NCI-H2227 (cell line): ENCODE measurements around the gene GRHL1.

ENCODE experiments used
- DNase-seq: peaks from one replicate; lab custom pipeline; 2025; ENCODE audit not compliant: unreplicated experiment; lab: John Stamatoyannopoulos, UW

GRHL1 gene

DNA sequence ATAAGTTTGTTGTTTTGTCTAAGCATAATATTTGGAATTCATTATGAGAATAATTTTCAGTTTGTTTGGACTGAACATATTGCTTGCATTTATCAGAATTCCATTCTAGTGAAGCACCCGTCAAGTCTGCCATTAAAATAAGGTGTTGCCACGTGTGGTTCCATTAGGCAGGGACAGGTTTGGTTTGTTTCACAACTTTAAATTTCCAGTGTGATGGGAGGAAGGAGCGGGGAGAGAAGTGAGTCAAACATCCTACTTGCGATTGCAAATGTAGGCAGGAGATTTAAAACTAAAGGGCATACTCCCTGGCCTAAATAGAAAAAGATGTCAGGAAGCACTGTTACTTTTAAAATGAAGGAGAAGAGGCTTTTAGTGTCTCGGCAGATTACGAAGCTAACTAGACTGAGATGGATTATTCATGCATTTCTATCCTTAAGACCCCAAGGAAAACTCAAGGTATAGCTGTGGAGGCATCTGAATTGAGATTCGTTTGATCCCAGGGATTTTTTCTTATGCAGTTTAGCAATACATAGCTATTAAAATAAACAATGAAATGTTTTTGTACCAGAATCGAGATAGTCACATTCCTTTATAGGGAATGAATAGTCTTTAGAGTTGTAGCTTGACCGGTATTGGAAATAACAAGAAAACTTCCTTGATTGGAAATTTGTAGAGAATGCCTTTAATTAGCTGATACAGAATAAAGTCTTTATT, 19.8 kb downstream of the GRHL1 start:
- no peak for DNase-seq

DNA sequence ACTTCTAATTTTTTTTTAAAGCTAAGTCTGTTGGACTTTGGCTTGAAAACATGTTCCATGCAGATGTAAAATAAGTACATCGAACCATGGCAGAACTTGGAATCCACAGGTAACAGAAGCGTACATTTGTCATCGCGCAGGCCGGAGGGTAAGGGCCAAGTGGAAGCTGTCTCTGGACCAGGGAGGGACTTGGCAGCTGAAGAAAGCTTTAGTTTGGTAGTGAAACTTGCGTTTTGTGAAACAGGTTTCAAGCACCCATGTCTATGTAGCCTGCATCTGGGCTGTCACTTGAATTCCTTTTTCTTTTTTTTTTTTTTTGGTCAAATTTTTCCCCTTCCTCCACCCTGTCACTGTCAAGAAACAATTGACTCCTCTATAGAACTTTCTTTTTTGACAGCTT, 20.4 kb downstream of the GRHL1 start:
- DNase-seq, result no peak

DNA sequence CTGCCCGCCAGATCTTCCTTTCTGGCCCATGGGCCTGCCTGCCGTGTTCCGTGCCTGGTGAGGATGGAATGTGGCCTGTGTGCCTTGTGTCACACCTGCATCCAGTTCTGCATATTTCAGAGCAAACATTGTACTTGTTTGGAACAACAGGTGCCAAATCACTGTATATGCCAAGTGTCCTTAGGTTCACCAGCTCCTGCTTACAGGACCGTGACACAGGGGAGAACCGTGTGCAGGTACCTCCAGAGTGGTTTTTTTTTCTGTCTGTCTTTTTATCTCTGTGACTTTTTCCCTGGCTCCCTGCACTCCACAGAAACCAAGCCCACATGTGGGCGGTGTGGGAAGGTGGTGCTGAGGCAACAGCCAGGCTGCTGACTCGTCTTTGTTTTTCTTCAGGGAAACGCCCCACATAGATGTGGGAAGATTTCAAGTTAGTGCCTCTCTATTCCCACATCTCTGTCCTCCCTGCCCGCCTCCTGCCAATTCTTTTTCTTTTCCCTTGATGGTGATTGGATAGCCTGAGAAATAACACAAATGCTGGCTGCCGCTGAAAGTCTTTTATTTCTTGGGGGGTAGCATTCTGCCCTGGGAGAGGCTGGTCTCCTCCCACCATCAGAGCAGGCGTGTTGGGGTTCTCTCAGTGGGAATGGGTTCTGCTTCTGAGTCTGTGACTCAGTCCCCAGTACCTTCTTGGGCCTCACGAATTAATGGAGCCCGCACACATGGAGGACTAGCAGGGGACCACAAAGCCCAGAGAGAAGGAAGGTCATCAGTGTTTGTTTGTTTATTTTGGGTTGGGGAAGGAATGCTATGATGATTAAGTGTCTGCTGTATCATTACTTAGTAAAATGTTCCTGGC, 21.4 kb downstream of the GRHL1 start:
- no peak for DNase-seq

DNA sequence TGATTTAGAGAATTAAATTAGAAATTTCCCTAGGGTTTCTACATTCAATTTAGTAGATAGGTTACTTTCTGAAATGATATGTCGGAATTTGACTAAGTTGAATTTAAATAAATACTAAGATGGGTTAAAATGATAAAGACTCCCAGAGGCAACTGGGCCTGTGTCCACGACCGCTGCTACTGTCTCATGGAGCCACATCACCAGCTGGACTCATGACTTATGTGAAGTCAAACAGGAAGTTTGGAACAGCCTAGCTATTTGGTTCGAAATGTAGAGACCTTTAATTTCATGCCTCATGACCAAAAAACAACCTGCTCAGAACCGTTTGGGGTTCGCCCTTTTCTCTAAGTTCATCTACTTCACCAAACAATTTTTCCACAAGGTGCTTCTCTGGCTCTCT, 22.2 kb downstream of the GRHL1 start:
- DNase-seq, result no peak

DNA sequence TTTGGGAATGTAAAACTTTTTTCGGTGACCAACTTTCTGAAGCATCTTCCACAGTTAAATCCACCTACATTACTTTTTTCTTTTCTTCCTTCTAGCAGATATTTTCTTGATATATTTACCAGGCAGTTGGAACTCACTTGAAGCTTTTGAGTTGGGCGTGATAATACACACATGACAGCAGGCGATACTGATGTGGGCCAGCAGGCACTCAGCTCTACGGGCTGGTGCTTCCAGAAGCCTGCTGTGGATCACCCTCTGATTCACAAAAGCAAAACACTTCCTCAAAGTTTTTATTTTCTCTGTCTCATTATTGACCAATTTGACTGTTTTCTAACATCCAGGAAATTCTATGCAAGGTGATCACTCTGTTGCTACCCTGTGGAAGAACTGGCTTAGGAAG, 22.9 kb downstream of the GRHL1 start:
- DNase-seq, result no peak

DNA sequence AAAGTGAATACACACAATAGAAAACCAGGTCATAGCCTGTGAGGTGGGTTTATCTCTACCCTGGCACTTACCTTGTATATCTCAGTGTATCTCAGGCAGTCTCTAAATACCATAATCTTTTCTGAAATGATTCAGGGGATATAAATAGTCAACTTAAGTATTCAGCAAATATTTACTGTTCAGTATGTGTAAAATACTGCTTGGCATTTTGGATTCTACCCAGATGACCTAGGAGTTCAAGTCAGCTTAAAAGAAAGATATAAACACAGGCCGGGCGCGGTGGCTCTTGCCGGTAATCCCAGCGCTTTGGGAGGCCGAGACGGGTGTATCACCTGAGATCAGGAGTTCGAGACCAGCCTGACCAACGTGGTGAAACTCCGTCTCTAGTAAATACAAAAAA, 23.8 kb downstream of the GRHL1 start:
- DNase-seq, result no peak

DNA sequence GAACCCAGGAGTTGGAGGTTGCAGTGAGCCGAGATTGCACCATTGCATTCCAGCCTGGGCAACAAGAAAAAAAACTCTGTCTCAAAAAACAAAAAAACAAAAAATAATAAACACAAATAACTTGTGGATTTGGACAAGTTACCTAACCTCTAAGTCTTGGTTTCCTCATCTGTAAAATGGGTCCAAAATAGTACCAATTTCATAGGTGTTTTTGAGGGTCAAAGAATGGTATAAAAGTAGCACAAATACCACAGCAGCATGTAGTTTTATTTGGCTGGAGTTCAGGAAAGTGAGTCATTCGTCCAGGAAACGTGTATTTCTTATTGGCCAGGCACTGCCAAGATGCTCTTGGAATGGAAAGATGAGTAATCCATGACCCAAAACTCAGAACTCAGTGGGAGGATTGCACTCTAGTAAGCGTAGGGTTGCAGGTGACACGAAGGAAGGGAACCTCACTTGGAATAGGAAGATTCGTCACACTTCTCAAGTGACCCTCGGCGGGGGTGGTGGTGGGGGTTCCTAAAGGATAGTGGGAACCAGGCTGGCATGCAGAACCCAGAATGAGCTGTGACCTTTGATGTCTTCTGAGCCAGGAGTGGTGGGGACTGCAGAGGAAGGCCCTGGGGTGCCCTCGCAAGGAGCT, 24.4 kb downstream of the GRHL1 start:
- DNase-seq, result no peak

DNA sequence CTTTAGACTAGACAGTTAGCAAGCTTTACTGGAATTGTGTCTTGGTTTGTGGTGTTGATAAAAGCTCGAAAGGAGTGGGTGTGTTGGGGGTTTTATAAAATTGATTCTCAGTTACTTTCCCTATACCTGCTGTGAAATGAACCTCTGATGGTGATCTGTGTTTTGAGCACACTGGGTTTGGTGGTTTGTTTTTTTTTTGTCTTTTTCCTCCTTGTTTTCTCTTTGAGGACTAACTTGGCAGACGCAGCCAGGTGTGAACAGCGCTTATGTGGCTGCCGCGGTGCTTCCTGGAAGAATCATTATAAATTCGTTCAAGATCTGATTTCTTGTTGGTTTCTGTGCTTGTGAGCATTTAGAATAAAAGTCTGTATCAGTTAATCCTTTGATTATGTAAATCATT, 28.5 kb downstream of the GRHL1 start:
- DNase-seq, result no peak

DNA sequence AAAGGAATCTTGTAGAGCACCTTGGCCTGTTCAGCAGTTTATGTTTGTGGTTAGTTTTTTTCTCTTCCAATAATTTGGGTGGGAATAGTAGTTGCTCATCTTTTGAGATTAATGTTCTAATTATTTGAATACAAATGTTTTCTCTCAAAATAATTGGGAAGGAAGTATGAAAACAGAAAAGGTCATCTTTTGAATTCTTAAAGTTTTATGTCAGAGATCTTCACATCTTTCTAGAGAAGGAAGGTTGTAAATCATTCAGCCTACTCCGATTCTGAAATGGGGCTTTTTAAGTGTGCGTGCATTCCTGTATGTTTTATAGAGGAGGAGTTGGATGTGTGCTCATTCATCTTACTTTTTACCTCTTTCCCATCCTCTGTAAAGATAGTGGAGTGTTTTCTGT, 29.0 kb downstream of the GRHL1 start:
- no peak for DNase-seq

DNA sequence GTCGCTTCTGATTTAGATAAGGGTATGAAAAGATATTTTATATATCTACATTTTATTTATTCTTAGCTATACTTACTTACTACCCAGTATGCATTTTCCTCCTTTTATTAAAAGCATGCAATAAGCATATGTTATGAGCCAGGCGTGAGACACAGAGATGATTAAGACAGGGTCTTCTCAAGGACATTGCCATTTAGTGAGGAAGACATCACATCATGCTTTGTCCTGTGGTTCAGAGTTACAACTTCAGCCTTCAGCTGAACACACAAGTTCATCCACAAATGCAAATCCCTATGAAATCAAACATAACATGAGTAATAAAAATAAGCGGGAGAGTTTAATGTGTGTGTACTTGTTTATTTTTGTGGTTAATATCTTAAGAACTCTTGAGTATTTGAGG, 30.2 kb downstream of the GRHL1 start:
- DNase-seq, result no peak

DNA sequence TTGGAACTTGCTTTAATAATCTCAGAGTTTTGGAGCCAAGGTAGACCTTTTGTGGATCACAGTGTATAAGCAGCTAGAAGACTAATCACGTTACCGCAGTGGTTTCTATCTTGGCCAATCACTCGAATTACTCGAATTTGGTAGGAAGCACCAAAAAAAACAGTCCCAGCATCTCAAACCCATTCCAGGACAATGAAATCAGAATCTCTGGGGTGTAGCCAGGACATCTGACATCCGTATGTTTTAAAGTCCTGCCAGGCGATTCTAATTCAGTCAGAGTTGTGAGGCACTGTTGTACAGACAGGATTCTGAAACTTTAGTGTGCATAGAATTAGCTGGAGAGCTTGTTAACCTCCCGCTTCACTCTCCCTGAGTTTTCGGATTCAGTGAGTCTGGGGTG, 30.8 kb downstream of the GRHL1 start:
- DNase-seq, result no peak

DNA sequence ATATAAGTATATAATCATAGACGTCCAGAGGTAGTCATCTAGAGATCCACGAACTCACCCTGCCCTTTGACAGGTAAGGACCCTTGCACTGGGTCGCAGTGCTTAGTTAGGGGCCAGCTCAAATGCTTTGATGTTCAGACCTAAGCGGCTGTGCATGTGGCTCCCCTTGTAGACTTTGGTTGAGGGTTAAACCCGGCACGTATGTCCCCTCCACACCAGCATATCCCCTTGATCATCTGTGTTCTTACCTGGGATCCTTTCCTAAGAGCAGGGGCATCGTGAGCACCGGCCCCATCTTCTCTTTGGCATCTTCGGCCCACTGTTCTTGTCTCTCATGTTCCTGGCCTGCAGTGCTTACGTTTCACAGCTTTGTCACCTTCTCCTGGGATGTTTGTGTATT, 31.4 kb downstream of the GRHL1 start:
- no peak for DNase-seq

DNA sequence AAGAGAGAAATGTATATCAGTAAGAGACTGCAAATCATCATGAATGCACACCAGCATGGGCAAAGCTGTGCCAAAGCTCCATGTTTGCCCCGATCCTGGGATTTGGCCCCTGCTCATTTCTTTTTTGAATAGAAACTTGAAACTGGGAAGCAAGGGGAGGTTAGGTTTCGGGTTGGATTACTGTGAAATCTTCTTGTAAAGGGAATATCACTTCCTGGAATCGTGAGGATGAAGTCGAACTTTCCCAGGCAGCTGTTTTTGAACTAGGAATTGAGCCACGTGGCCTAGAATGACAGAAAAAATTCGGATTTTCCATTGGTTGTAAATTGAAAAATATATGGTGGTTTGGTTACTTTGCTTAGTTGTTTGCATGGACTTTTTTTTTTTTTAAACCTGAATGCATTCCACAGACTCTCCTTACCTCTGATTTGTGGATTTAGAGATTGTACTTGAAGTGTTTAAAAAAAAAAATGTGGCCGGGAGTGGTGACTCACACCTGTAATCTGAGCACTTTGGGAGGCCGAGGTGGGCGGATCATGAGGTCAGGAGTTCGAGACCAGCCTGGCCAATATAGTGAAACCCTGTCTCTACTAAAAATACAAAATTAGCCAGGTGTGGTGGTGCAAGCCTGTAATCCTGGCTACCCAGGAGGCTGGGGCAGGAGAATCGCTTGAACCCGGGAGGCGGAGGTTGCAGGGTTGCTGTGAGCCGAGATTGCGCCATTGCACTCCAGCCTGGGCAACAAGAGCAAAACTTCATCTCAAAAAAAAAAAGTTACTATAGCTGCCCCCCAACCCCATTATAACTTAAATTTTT, 32.1 kb downstream of the GRHL1 start:
- DNase-seq, result no peak

DNA sequence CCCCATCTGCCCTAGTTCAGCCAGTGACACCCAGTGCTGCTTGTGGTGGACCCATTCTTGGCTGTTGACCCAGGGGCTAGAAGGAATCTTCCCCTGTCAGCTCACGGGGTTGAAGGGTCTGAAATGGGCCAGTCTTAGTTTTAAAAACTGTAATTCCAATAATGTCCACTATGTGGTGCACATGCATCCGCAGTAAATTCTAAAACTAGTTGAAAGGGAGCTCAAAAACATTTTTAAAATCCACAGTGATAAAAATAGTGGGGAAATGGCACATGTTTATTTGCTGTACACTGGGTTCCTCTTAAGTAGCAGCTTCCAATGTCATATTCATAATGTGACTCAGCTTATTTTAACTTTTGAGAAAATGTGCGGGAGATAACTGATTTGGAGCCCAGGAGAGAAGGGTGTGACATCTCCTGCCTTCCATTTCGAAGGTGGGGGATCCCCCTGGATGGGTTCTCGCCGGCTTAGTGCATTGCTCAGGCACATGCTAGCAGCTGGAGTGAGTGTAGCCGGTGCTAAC, 32.8 kb downstream of the GRHL1 start:
- peak; percentile 72 for DNase-seq

DNA sequence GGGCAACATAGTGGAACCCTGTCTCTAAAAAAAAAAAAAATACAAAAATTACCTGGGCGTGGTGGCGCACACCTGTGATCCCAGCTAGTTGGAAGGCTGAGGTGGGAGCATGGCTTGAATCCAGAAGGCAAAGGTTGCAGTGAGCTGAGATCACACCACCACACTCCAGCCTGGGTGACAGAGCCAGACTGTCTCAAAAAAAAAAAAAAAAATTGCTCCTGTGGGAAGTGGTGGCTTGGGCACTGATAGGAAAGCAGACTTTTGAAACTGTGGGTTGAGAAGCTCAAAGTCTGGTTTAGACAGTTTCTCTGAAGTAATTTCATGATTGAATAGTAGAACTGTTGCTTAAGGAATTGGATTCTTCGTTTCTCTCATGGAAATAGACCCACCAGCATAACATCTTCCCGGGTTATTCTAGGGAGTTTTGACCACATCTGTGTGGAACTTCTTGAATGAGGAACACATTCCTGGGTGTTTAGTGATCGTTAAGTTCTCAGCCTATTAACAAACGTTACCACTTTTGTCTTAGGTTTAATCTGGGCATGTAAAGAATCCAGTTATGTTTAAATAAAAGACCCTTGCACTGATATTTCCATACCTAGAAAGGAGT, 33.5 kb downstream of the GRHL1 start:
- no peak for DNase-seq

DNA sequence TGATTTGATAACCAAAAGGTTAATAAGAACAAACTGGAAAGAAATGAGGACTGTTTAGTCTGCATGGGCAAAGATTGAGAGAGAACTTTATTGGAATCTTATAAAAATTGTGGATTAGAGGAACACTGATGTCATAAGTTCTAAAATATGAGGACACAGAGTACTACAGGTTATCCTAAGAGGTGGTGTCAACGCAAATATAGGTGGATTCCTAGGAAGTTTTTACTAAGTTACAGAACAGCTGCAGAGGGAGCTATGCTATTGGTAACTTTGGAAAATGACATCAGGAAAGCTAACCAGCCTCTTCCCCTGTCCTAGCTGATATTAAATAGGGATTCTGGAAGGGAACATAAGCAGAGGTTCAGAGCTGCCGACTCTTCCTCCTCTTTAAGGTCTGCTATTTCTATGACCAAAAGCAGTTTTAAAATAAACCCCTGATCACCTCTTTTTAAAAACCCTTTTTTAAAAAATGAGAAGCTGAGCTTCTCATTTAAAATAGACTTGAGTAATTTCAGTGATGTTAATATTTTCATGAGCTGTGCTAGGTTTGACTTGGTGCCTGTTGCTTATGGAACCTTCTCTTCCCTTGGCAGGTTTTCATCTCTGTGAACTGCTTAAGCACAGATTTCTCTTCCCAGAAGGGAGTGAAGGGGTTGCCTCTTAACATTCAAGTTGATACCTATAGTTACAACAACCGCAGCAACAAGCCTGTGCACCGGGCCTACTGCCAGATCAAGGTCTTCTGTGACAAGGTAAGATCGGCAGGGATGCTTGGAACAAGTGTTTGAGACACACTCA, 34.2 kb downstream of the GRHL1 start:
- no peak for DNase-seq

DNA sequence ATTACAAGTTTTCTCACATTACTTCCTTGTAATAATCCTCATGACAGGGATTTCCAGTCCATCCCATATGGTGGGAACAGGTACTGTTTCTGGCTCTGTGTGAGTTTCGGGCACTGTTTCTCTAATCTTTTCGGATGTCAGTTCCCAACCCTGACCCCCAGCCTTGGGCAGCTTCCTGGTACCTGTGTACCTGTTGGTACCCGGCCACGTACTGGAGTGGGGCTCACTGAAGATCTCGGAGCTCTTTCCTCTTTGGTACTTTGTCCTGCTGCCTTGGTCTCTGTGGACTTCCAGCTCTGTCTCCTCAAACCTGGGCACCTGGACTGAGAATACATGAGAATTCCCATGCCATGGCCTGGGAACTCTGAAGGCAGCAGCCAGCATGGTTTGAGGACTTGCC, 36.8 kb downstream of the GRHL1 start:
- no peak for DNase-seq

DNA sequence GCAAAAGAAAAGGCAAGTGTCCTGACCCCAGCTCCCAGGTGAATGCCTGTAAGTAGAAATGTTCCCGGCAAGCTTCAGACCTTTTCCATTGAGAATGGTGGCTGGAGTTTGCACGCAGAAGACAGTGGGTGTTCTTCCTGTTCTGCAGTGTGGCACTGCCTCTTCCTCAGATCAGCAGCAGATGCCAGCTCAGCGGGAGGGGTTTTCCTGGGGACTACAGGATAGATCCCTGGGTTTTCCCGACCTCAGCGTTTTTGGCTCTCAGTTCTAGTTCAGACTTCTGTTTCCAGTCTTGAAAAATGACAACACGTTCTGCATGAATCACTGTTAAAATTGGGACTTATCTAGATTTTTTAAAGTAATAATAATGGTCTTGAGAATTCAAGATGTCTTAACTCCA, 39.2 kb downstream of the GRHL1 start:
- peak; percentile 15 for DNase-seq

DNA sequence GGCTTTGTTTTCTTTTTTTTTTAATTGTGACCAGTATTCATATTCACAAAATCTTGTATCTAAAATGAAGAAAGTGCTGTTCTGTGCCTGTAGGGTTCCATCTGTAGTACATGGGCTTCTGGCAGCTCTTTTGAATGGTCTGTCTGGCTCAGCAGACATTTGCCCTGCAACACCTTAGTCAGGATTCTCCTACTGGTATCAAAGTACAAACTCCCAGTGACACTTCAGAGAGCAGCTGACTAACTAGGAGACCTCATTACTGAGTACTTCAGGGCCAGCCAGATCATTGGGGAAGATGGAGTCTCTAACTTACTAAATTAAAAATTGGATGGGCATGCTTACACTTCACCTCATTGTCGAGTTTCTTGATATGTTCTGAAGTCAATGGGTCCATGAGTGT, 39.7 kb downstream of the GRHL1 start:
- DNase-seq, result no peak

DNA sequence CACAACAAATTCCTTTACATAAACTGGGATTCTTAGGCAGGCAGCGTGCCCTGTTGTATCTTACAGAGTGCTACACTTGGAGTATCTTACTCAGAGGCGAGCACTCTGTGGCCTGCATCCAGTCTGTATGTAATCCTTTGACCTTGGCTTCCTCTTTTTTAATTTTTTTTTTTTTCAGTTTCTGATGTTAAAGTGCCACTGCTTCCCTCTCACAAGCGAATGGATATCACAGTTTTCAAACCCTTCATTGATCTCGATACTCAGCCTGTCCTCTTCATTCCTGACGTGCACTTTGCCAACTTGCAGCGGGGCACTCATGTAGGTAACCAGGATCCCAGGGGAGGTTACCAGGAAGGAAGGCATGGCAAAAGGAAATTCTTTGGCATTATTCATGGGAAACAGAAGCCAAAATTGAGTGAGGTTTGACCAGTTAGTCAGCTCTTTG, 40.4 kb downstream of the GRHL1 start:
- no peak for DNase-seq
